ENCODE results near the gene POMT1.
"Not testable (repeated sequence)": the region's sequence is repeated elsewhere in the genome, so short reads cannot be mapped to it uniquely, and the experiment has no call there.

POMT1 gene

GRCh38 chr9:131545786-131546335, 43.1 kb downstream of the POMT1 start:
- peak overlapping the region; percentile 92 for H3K27ac ChIP-seq
- TF ChIP-seq ZFX (IDR thresholded peaks at IDR 0.05; ENCODE audit: borderline replicate concordance) (no peak), CTCF (IDR thresholded peaks at IDR 0.05) (no peak)

- TF ChIP-seq ZFX (IDR thresholded peaks at IDR 0.05; ENCODE audit: borderline replicate concordance) (no peak), CTCF (IDR thresholded peaks at IDR 0.05) (no peak)
- H3K27ac ChIP-seq = peak overlapping the region; percentile 92
Measured at GRCh38 chr9:131546336-131547084, 43.8 kb downstream of the POMT1 start.

- not testable (repeated sequence) for H3K27ac ChIP-seq
Measured at GRCh38 chr9:131549186-131549585, 46.5 kb downstream of the POMT1 start.

DNA sequence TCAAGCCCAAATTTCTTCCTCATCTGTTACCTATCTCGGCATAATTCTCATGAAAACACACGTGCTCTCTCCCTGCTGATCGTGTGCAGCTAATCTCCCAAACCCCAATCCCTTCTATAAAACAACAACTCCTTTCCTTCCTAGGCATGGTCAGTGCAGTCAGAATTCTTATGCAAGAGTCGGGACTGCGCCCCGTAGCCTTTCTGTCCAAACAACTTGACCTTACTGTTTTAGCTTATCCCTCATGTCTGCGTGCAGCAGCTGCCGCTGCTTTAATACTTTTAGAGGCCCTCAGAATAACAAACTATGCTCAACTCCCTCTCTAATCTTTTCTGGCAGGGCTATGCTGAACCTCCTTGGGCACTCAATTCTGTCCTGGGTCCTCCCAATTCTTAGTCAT, 47.7 kb downstream of the POMT1 start:
- not testable (repeated sequence) for H3K27ac ChIP-seq

- H3K27ac ChIP-seq = no peak overlapping the region
- TF ChIP-seq ZFX (IDR thresholded peaks at IDR 0.05; ENCODE audit: borderline replicate concordance) = no peak
- TF ChIP-seq CTCF (IDR thresholded peaks at IDR 0.05) = no peak
Measured at GRCh38 chr9:131552030-131552429, 49.3 kb downstream of the POMT1 start.

DNA sequence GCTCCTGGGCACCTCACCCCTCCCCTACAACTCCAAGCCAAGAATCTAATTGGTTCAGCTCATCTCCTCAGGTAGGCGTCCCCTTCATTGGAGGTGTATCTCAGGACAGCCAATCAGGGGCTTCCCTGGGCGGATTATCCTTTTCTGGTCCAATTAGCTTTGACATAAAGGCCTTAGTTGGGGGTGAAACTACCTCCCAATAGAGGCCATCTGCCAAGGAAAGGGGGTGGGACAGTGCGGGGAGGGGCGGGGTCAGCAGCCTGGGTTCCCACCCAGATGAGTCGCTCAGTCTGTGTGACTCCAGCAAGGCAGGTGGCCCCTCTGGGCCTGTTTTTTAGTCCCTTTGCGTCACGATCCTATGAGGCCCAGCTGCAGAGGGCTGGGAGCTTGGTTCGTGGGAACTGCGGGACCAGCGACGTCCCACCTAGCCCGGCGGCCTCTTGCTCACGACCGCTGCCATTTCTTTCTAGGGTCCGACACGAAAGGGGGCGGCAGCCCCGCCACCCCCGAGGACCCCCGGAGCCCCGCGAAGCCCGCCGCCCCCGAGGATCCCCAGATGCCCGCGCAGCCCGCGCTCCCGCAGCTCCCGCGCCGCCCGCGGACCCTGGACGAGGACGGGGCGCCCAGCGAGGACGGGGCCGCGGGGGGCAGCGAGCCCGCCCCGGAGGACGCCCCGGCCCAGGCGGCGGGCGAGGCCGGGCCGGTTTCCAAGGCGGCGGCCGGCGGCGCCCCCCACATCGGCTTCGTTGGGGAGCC, 51.5 kb downstream of the POMT1 start:
- H3K27ac ChIP-seq = no peak overlapping the region
- TF ChIP-seq CTCF (IDR thresholded peaks at IDR 0.05) (no peak), ZFX (IDR thresholded peaks at IDR 0.05; ENCODE audit: borderline replicate concordance) (no peak)

- no peak overlapping the region for H3K27ac ChIP-seq
- no peak for TF ChIP-seq ZFX (IDR thresholded peaks at IDR 0.05; ENCODE audit: borderline replicate concordance)
- no peak for TF ChIP-seq CTCF (IDR thresholded peaks at IDR 0.05)
Measured at GRCh38 chr9:131554843-131555351, 52.2 kb downstream of the POMT1 start.
